Upper lobe of left lung (tissue), 6 donors: ENCODE data around the gene IQGAP1. TPM values are rescaled to one million over a fixed set of nuclear protein-coding genes. Genes with fewer than 3 reads are reported as not detected.

ENCODE experiments used
- ATAC-seq, 2 donors: fragments of 200-7000 bp; cut with Tn5 transposase; one replicate each; pipeline ENCODE4 v1.9.1; 2022; ENCODE audit warnings: mild to moderate bottlenecking in 2 of 2, moderate library complexity in 2 of 2; ENCODE audit not compliant: low FRiP score in 2 of 2
- DNase-seq, 2 donors: peaks; one replicate each; pipeline ENCODE4 v3.0.0-alpha.2; 2019 to 2020
- H3K27ac ChIP-seq, 4 donors: fragments of 200-600 bp; sonication (generic); one replicate each; pipeline ENCODE4 v1.5.1; 2016 to 2019
- H3K27me3 ChIP-seq, 4 donors: fragments of 200-600 bp; sonication (generic); one replicate each; pipeline ENCODE4 v1.5.1; 2017 to 2019
- H3K36me3 ChIP-seq, 4 donors: fragments of 200-600 bp; sonication (generic); one replicate each; pipeline ENCODE4 v1.5.1; 2016 to 2019
- H3K4me1 ChIP-seq, 4 donors: fragments of 200-600 bp; sonication (generic); one replicate each; pipeline ENCODE4 v1.5.1; 2018 to 2019
- H3K4me3 ChIP-seq, 4 donors: fragments of 200-600 bp; sonication (generic); one replicate each; pipeline ENCODE4 v1.5.1; 2017 to 2019; ENCODE audit warnings: mild to moderate bottlenecking in 2 of 4, moderate library complexity in 1 of 4
- H3K9me3 ChIP-seq, 4 donors: fragments of 200-600 bp; sonication (generic); one replicate each; pipeline ENCODE4 v1.5.1; 2018 to 2019
- EP300 ChIP-seq, 4 donors: sonication (generic); formaldehyde crosslinking; IDR thresholded peaks; one replicate each; pipeline ENCODE4 v1.5.1; 2017; ENCODE audit warnings: antibody characterized with exemption in 4 of 4, control low read depth in 2 of 4
- POLR2A ChIP-seq, 4 donors: fragments of 450-650 bp; IDR thresholded peaks; one replicate each; pipeline ENCODE4 v1.5.1; 2016 to 2017; ENCODE audit warnings: antibody characterized with exemption in 4 of 4, mild to moderate bottlenecking in 2 of 4
- POLR2AphosphoS5 ChIP-seq, 2 donors: sonication (generic); formaldehyde crosslinking; IDR thresholded peaks; one replicate each; pipeline ENCODE4 v1.5.1; 2017; ENCODE audit warnings: antibody characterized with exemption in 2 of 2
- WGBS, 2 donors: methylation state at CpG; one replicate each; pipeline ENCODE4 v1.1.5; 2017 to 2018; 5-methylcytosine and 5-hydroxymethylcytosine counted together
- total RNA-seq, 6 donors: library from RNA; depleted of rRNA in 4 of 6; stranded (reverse); fragments of >200 nt in 4 of 6; gene quantifications; one replicate each; pipeline versions ENCODE4 v1.1.0 to v1.2.1, GENCODE V29; 2016 to 2021
- TF ChIP-seq, protein P1 (sequence below), 6 experiments: fragments of 450-650 bp in 4 of 6; fragments of 200-600 bp in 2 of 6; sonication (generic) in 2 of 6; IDR thresholded peaks; one replicate each; pipeline ENCODE4 v1.5.1; 2016 to 2019; ENCODE audit warnings: antibody characterized with exemption in 6 of 6
- donor health status: DM: no; HTN: no; CAD: no; lungs with moderate emphysema.
- donor health status: DM: no; HTN: yes; CAD: no; lungs with severe emphysema.

The IQGAP1 gene
- total RNA-seq, 6 donors from 2014 or later = 216 to 502 (median 344) TPM

DNA sequence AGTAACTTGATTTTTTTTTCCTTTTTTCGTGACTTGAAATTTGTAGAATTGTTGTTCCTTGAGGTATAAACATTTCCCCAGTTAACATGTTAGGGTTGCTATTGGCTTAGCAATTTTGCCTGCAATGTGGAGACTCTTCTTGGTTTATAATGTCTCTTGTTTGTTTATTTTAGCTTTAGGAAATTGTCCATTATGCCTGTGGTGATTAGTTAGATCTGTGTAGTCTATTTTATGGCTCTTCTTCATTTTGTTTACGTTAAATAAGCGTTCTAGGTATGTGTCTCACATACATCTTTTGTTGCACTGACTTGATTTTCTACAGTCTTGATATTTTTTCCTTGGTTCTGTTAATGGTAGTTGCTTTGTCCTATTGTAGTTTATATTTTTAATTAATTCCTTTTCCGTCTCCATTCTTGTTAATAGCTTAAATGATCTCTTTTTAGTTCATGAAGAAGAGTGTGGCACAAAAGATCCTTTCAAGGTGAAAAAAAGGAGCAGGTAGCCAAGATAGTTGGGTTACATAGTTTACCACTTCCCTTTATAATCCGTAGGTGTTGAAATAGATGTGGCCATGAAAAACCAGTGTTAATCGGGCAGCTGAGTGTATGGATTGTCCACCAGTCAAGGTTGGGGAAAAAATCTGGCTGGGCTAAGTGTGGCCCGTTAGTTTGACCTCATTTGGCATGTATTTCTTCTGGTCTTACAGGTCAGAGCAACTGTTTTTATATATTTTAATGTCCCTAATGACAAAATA, 12.1 kb downstream of the IQGAP1 start:
- Histone ChIP-seq H3K4me3 (peak overlapping the region in 1 of 4 donors; percentile 15), H3K9me3 (no peaks in the 10 kb centered on the region), H3K36me3 (no peaks in the 10 kb centered on the region), H3K27me3 (no peaks in the 10 kb centered on the region), H3K4me1 (peaks cover 59 to 84% (median 77%) of the 10 kb centered on the region in 4 donors), H3K27ac (peak overlapping the region; percentile 88 to 93 (median 90))
- TF ChIP-seq POLR2A (IDR thresholded peaks at IDR 0.05) = no peak
- TF ChIP-seq EP300 (IDR thresholded peaks at IDR 0.05) = no peak
- no peak for TF ChIP-seq POLR2AphosphoS5 (IDR thresholded peaks at IDR 0.05)
- TF ChIP-seq, protein P1, sequence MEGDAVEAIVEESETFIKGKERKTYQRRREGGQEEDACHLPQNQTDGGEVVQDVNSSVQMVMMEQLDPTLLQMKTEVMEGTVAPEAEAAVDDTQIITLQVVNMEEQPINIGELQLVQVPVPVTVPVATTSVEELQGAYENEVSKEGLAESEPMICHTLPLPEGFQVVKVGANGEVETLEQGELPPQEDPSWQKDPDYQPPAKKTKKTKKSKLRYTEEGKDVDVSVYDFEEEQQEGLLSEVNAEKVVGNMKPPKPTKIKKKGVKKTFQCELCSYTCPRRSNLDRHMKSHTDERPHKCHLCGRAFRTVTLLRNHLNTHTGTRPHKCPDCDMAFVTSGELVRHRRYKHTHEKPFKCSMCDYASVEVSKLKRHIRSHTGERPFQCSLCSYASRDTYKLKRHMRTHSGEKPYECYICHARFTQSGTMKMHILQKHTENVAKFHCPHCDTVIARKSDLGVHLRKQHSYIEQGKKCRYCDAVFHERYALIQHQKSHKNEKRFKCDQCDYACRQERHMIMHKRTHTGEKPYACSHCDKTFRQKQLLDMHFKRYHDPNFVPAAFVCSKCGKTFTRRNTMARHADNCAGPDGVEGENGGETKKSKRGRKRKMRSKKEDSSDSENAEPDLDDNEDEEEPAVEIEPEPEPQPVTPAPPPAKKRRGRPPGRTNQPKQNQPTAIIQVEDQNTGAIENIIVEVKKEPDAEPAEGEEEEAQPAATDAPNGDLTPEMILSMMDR (IDR thresholded peaks at IDR 0.05) = no peak
- no peak for DNase-seq
- peak; percentile 16 to 27 for ATAC-seq
- 40 to 45% methylated on average over 7 of the region's 7 CpGs for WGBS, 2 donors

DNA sequence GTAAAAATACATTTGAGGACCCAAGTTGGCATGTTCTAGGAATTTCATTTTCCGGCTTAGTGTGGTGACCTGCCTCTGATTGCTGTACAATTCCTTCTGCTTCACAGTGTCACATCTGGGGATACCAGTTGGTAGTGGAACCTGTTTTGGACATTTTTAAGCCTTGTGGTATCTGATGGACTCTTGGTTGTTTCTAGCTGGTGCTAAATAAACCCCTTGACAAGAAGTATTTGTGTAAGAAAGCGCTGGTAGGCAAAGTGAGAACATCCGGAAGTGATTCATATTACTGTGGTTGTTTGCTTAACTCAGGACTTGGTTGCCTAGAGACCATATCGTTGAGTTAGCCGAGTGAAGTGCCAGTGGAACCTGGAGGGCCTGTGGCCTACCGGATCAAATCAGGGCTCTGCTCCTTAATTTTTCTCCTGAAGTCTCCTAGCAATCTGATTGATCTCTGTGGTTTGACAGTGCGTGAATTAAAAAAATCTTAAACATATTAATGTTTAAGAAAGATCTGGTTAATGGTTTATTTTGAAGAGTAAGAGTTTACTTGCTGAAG, 12.8 kb downstream of the IQGAP1 start:
- H3K36me3 ChIP-seq = no peaks in the 10 kb centered on the region

DNA sequence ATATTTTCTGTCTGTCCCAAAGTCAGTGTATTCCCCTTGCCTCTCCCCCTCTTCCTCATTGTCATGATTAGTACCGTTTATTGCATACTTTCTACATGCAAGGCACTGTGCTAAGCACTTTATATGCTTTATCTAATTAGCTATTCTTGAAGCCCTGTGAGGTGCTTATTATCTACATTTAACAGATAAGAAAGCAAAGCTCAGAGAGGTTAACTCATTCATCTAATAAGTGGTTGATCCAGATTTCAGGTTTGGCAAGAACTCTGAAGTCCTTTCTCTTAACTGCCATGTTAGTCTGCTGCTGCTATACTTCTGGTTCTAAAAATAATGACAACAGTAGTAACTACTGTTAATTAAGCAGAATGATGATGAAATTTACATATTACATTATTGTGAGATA, 13.5 kb downstream of the IQGAP1 start:
- TF ChIP-seq POLR2A (IDR thresholded peaks at IDR 0.05) (no peak), POLR2AphosphoS5 (IDR thresholded peaks at IDR 0.05) (no peak), EP300 (IDR thresholded peaks at IDR 0.05) (no peak)
- TF ChIP-seq, protein P1 (IDR thresholded peaks at IDR 0.05) = no peak
- H3K27ac ChIP-seq = peak overlapping the region; percentile 88 to 93 (median 90)
- peak overlapping the region in 1 of 4 donors; percentile 9 for H3K4me3 ChIP-seq
- H3K36me3 ChIP-seq = no peaks in the 10 kb centered on the region
- ATAC-seq = peak; percentile 23 to 58
- peaks cover 57 to 84% (median 77%) of the 10 kb centered on the region in 4 donors for H3K4me1 ChIP-seq
- WGBS, 2 donors = 15 to 17% methylated on average over 1 of the region's 1 CpG
- H3K27me3 ChIP-seq = no peaks in the 10 kb centered on the region
- H3K9me3 ChIP-seq = no peaks in the 10 kb centered on the region
- DNase-seq = no peak

More for the DNA sequence above, 12.8 kb downstream of the IQGAP1 start:
- H3K27me3 ChIP-seq = no peaks in the 10 kb centered on the region
- peak overlapping the region in 2 of 4 donors; percentile 9 to 15 for H3K4me3 ChIP-seq
- peak; percentile 95 to 96 for ATAC-seq
- peak overlapping the region; percentile 88 to 93 (median 90) for H3K27ac ChIP-seq
- DNase-seq = peak in 1 of 2 donors; percentile 88
- no peaks in the 10 kb centered on the region for H3K9me3 ChIP-seq
- TF ChIP-seq POLR2AphosphoS5 (IDR thresholded peaks at IDR 0.05) = peak; percentile 57 to 84
- TF ChIP-seq, protein P1 (IDR thresholded peaks at IDR 0.05) = no peak
- peak in 2 of 4 donors; percentile 69 to 88 for TF ChIP-seq EP300 (IDR thresholded peaks at IDR 0.05)
- peak in 1 of 4 donors; percentile 42 for TF ChIP-seq POLR2A (IDR thresholded peaks at IDR 0.05)
- peaks cover 57 to 84% (median 77%) of the 10 kb centered on the region in 4 donors for H3K4me1 ChIP-seq
- WGBS, 2 donors = 7 to 11% methylated on average over 7 of the region's 7 CpGs

DNA sequence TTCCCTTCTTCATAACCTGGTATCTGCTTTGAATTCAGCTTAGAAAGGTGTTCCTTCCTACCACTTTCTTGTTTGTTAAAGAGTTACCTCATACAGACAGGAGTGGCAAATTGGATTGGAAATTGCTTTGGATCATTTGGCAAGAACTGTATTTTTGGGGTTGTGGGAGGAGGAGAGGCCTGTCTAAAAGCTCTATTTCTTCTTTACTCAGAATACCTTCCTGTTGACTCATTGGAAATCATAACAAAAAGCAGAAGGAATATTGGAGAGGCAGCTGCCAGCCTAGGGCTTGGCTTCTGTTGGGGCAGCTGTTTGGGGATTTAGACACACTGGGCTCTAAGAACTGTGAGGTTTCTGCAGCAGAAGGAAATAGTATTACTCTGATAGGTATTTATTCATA, 14.2 kb downstream of the IQGAP1 start:
- no peak overlapping the region for H3K4me3 ChIP-seq
- TF ChIP-seq POLR2AphosphoS5 (IDR thresholded peaks at IDR 0.05) (peak in 1 of 2 donors; percentile 34), EP300 (IDR thresholded peaks at IDR 0.05) (no peak)
- TF ChIP-seq, protein P1 (IDR thresholded peaks at IDR 0.05) = no peak
- no peaks in the 10 kb centered on the region for H3K27me3 ChIP-seq
- H3K27ac ChIP-seq = peak overlapping the region; percentile 88 to 93 (median 90)
- H3K9me3 ChIP-seq = no peaks in the 10 kb centered on the region
- DNase-seq = peak in 1 of 2 donors; percentile 60
- peaks cover 59 to 84% (median 77%) of the 10 kb centered on the region in 4 donors for H3K4me1 ChIP-seq
- H3K36me3 ChIP-seq = no peaks in the 10 kb centered on the region
- peak; percentile 75 to 91 for ATAC-seq
